OCI-LY7 (cell line): ENCODE measurements around the gene ZBTB16. TPM values are rescaled to one million over a fixed set of nuclear protein-coding genes. Genes with fewer than 3 reads are reported as not detected.

Experiments used
- BruUV-seq: library from RNA; stranded (reverse); fragments of 400-500 nt; replicated peaks from 2 replicates; lab custom pipeline; 2021; lab: Mats Ljungman, UMichigan
- CTCF ChIA-PET: fragments of 300-600 bp; sonication (Branson Sonifier 250); formaldehyde crosslinking; loops from one replicate; lab custom pipeline; 2022; ENCODE audit warnings: antibody characterized with exemption; ENCODE audit not compliant: unreplicated experiment; lab: Charles Lee
- POLR2A ChIA-PET: fragments of 300-600 bp; sonication (Branson Sonifier 250); formaldehyde crosslinking; loops from one replicate; lab custom pipeline; 2022; ENCODE audit warnings: antibody characterized with exemption; lab: Charles Lee
- DNase-seq: peaks from one replicate; pipeline ENCODE4 v3.0.0-alpha.2; 2015; ENCODE audit warnings: low spot score
- H2AFZ ChIP-seq: fragments of 200-600 bp; sonication (generic), shearing (Covaris generic); 2 replicates; pipeline ENCODE4 v1.6.1; 2014; ENCODE audit warnings: mild to moderate bottlenecking, antibody characterized with exemption, low read length, moderate library complexity
- H3K27ac ChIP-seq: fragments of 200-600 bp; sonication (generic); 2 replicates; pipeline ENCODE4 v1.5.1; 2014; ENCODE audit warnings: mixed run types, low read depth, mild to moderate bottlenecking, moderate library complexity, low read length, inconsistent platforms; ENCODE audit not compliant: poor library complexity, severe bottlenecking
- H3K36me3 ChIP-seq: fragments of 200-600 bp; sonication (generic); 2 replicates; pipeline ENCODE4 v1.6.1; 2014; ENCODE audit warnings: mild to moderate bottlenecking, antibody characterized with exemption, low read length, moderate library complexity, mixed read lengths; ENCODE audit not compliant: insufficient read depth
- H3K4me1 ChIP-seq: fragments of 200-600 bp; sonication (generic); 2 replicates; pipeline ENCODE4 v1.5.1; 2014; ENCODE audit warnings: mild to moderate bottlenecking, low read length; ENCODE audit not compliant: insufficient read depth, poor library complexity, severe bottlenecking
- H3K4me2 ChIP-seq: fragments of 200-600 bp; sonication (generic); 2 replicates; pipeline ENCODE4 v1.6.1; 2014; ENCODE audit warnings: mild to moderate bottlenecking, low read length
- H3K4me3 ChIP-seq: fragments of 200-600 bp; sonication (generic); 2 replicates; pipeline ENCODE4 v1.5.1; 2014; ENCODE audit warnings: mild to moderate bottlenecking, low read depth, low read length; ENCODE audit not compliant: poor library complexity, severe bottlenecking
- H3K79me2 ChIP-seq: fragments of 200-600 bp; sonication (generic); 2 replicates; pipeline ENCODE4 v1.6.1; 2016; ENCODE audit warnings: low read depth, mild to moderate bottlenecking, low read length, moderate library complexity, mixed read lengths; ENCODE audit not compliant: insufficient read depth
- H3K9me2 ChIP-seq: fragments of 200-600 bp; sonication (generic); 2 replicates; pipeline ENCODE4 v1.6.1; 2016; ENCODE audit warnings: mild to moderate bottlenecking, low read length, mixed read lengths; ENCODE audit not compliant: insufficient read depth
- H3K9me3 ChIP-seq: fragments of 200-600 bp; sonication (generic); 2 replicates; pipeline ENCODE4 v1.6.1; 2014; ENCODE audit warnings: mild to moderate bottlenecking, mixed run types, low read length, mixed read lengths
- H4K20me1 ChIP-seq: fragments of 200-600 bp; sonication (generic); 2 replicates; pipeline ENCODE4 v1.6.1; 2014; ENCODE audit warnings: mild to moderate bottlenecking, antibody characterized with exemption, low read length, moderate library complexity, mixed read lengths; ENCODE audit not compliant: insufficient read depth
- CTCF ChIP-seq: fragments of 200-600 bp; sonication (generic); conservative IDR thresholded peaks from 2 replicates; pipeline ENCODE4 v1.5.1; 2014; ENCODE audit warnings: mild to moderate bottlenecking, antibody characterized with exemption, low read length, moderate library complexity, mixed read lengths
- EZH2phosphoT487 ChIP-seq: fragments of 200-600 bp; sonication (generic); IDR thresholded peaks from 2 replicates; pipeline ENCODE4 v1.6.1; 2018; ENCODE audit warnings: low read depth, borderline replicate concordance, mild to moderate bottlenecking, mixed run types, antibody characterized with exemption, low read length, moderate library complexity, mixed read lengths
- intact Hi-C: fragments of 100-400 bp; cut with micrococcal nuclease; formaldehyde crosslinking; loops from one replicate; pipeline ENCODE4 v1.10.0; 2022; ENCODE audit not compliant: unreplicated experiment
- total RNA-seq, 2 experiments: library from RNA; depleted of rRNA in 1 of 2; stranded (reverse); fragments of >200 nt in 1 of 2; shearing (Covaris generic) in 1 of 2; gene quantifications; 2 replicates each; pipeline ENCODE4 v1.2.3, GENCODE V29; 2014 to 2022

ZBTB16 gene
- total RNA-seq, 2 experiments from 2014 or later, result not detected

DNA sequence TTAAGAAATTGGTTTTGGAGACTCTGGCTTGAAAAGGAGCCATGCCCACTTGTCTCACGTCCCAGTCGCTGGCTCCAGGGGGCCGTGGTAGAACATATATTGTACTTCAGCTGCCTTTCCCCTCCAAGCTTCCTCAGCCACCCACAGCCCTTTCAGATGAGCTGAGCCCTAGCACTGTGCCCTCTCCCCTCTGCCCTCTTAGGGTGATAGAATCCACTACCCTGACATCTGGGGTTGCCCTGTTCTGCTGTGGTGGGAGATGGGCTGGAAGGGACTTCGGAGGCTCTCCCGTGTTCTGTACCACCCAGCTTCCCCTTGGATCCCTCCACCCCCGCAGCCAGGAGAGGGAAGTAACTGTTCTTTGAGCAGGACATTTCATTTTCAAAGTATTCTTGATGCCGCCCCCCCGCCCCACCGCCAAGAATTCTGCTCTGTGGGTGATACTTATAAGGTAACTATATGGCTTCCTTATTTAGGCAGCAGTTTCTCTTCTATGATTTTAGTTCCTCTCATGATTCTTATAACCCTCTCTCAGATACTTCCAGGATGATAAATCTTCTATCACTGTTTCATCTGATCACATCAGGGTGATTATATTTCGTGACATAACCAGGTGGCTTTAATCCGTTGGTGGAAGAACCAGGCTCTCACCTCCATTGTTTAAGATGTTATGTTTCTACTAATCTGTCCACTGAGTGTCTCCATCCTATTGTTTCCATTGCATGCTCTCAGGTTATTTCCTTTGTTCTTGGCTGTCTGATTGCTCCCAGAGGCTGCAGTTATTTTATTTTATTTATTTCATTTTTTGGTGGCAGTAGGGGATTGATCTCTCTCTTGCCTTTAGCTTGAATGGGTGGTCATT is 24.1 kb downstream of the ZBTB16 start:
- H3K4me1 ChIP-seq, result peaks cover 6% of the 10 kb centered on the region
- TF ChIP-seq CTCF (no peak), EZH2phosphoT487 (no peak)
- H3K4me2 ChIP-seq, result no peak overlapping the region
- H3K79me2 ChIP-seq, result no peaks in the 10 kb centered on the region
- intact Hi-C loops, result no loop called here
- no peaks in the 10 kb centered on the region for H3K36me3 ChIP-seq
- ChIA-PET POLR2A (interaction anchor here (1.1 kb wide), 1 partner anchor 45 kb away, joined by 3 read pairs; no protein-coding TSS in a partner anchor), CTCF (no interaction called here)
- no peak overlapping the region for H3K27ac ChIP-seq
- H3K9me3 ChIP-seq, result no peaks in the 10 kb centered on the region
- no peak overlapping the region for H3K4me3 ChIP-seq
- no peaks in the 10 kb centered on the region for H3K9me2 ChIP-seq
- H2AFZ ChIP-seq, result no peak overlapping the region
- DNase-seq, result no peak
- no peaks in the 10 kb centered on the region for H4K20me1 ChIP-seq
- no TSS peak for BruUV-seq

- POLR2A ChIA-PET, result interaction anchor here (0.5 to 1.1 kb wide), 3 partner anchors 10 to 44 kb away, joined by 3 to 6 read pairs (median 3); no protein-coding TSS in a partner anchor
- H3K9me3 ChIP-seq, result no peaks in the 10 kb centered on the region
These were observed 24.9 kb downstream of the ZBTB16 start for GRCh38 chr11:114084414-114084813.

More at GRCh38 chr11:114084414-114084813, 24.9 kb downstream of the ZBTB16 start:
- H3K79me2 ChIP-seq, result no peaks in the 10 kb centered on the region
- TF ChIP-seq EZH2phosphoT487 (no peak), CTCF (no peak)
- intact Hi-C loops, result no loop called here
- H3K36me3 ChIP-seq, result no peaks in the 10 kb centered on the region
- CTCF ChIA-PET, result no interaction called here
- no peak overlapping the region for H3K27ac ChIP-seq
- H2AFZ ChIP-seq, result no peak overlapping the region
- no peak overlapping the region for H3K4me2 ChIP-seq
- H3K4me3 ChIP-seq, result no peak overlapping the region
- BruUV-seq, result no TSS peak
- H3K9me2 ChIP-seq, result no peaks in the 10 kb centered on the region
- DNase-seq, result no peak
- no peaks in the 10 kb centered on the region for H4K20me1 ChIP-seq
- H3K4me1 ChIP-seq, result peaks cover 6% of the 10 kb centered on the region
